Activated T-helper 1 cell treated with anti-CD3 and anti-CD28 coated beads, Interleukin-2, amount 50 U/mL, for 16 hours (primary cell): ENCODE results near the gene CCDC89.
"Not testable (repeated sequence)": the region's sequence is repeated elsewhere in the genome, so short reads cannot be mapped to it uniquely, and the experiment has no call there.

Source experiments
- DNase-seq, 2 donors: peaks; one replicate each; pipeline ENCODE4 v3.0.0-alpha.2; 2020; ENCODE audit warnings: low read depth in 1 of 2, low spot score in 1 of 2

CCDC89 gene

DNA sequence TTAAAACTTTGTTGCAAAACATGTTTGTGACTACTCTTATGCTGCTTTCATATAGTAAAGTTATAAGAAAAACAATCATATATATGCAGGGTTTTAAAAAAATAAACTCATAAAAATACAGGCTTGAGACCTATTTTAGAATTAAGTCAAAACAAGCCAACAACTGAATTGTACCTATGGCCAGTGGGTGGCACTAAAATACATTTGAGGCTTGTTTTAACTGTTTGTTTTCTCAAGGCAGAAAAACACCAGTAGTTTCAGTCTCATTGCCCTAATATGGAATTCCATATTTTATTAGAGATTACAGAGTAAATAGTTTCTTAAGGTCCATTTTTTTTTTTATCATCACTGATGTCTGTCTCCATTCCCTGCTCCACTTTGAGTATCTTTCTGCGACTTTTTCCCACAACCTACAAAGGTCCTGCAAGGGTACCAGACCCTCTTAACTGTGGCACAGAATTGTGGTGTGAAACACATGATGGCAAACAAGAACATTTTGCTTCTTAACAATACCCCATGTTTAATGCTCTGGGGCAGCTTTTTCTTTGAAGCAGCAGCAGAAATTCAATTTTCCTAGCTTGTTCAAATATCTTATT is 8.5 kb upstream of the CCDC89 start:
- DNase-seq: no peak

GRCh38 chr11:85685125-85685819 is 723 bp downstream of the CCDC89 start:
- no peak for DNase-seq

DNA sequence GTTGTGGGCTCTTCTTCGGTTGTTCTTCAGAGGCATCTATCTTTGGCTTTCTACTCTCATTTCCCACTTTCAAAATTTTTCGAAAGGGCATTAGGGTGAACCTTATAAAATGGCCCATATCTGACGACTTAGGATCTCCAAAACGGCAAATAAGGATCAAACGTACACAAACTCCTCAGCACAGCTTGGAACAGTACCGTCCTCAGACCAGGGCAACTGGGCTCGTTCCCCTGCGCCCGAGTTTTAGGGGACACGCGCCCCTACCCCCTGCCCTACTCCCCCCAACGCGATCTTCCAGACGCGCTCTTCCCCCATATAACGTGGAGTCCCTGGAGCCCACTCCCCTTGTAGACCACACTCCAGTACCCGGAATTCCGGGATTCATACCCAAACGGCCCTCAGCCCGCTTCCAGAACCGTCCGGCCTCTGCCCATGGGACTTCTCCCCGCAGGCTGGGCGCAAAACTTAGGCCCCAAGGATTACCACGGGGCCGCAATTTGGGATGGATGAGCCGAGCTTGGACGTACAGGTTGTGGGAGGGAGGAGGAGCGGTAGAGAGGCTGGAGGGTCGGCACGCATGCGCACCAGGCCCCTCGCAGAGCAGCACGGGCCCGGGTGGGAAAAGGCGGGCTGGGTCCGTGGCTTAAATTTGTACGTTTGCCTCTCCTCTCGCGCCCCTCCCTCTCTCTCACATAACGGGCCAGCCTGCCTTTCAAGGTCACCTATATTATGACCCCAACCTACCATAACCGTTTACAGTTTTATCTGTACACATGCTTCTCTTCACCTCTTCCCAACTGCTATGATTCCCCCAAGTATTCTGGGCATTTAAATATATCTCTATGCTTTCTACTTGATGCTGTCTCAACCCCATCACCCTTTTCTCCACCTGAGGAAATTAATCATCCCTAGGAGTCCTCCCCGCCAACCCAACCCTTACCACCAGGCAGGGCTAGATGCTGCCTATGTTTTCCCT is 3.4 kb downstream of the CCDC89 start:
- peak; percentile 13 to 40 for DNase-seq

- no peak for DNase-seq
These were observed 5.1 kb downstream of the CCDC89 start for GRCh38 chr11:85680897-85681296.

DNA sequence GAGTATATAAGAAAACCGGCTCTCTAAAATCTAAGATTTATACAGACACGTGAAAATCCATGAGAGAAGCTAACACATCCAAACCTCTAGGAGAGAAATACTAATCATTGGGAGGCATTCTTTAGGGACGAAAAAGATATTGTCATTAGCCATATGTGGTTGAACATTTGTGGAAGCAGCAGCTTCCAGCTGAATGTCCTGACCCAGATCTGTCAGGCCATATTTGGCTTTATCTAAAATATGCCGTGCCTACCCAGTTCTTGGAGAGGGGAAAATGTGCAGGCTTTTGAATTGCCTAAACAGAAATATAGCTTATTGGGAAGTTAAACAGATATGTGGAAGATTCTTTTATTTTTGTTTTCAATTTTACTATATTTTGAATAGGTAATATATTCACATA is 6.4 kb downstream of the CCDC89 start:
- no peak for DNase-seq

DNA sequence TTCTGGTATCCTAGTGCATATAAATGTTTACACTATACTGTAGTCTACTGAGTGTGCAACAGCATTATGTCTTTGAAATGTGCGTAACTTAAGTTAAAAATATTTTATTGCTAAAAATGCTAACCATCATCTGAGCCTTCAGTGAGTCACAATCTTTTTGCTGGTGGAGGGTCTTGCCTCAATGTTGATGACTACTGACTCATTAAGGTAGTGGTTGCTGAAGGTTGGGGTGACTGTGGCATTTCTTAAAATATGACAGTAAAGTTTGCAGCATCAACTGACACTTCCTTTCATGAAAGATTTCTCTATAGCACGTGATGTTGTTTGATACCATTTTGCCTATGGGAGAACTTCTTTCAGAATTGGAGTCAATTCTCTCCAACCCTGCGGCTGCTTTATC is 12.6 kb downstream of the CCDC89 start:
- no peak for DNase-seq

GRCh38 chr11:85672105-85672902 is 13.7 kb downstream of the CCDC89 start:
- DNase-seq: no peak

DNA sequence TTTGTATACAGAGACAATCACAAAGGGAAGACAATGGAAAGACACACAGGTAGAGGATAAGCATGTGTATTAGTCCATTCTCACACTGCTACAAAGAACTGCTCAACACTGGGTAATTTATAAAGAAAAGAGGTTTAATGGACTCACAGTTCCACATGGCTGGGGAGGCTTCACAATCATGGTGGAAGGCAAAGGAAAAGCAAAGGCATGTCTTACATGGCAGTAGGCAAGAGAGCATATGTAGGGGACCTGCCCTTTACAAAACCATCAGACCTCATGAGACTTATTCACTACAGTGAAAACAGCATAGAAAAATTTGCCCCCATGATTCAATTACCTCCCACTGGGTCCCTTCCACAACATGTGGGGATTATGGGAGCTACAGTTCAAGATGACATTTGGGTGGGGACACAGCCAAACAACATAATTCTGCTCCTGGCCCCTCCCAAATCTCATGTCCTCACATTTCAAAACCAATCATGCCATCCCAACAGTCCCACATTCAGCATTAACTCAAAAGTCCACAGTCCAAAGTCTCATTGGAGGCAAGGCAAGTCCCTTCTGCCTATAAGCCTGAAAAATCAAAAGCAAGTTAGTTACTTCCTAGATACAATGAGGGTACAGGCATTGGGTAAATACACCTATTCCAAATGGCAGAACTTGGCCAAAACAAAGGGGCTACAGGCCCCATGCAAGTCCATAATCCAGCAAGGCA is 14.9 kb downstream of the CCDC89 start:
- not testable (repeated sequence) for DNase-seq

DNA sequence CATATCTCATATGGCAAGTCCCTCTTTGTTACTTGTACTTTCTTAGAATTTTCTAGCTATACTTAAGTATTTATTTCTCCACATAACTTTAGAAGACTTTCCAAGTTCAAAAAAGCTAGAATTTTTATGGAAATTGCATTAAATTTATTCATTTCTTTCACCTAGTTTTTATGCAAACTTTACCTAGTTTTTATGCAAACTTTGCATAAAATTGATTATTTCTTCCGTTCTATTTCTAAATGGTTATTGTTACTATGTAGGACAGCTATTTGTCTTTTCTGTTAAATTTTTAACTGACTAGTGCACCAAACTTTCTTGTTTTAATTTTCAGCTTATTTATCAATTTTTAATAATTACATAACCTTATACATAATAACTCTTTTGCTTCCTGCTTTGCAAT is 17.8 kb downstream of the CCDC89 start:
- no peak for DNase-seq

DNA sequence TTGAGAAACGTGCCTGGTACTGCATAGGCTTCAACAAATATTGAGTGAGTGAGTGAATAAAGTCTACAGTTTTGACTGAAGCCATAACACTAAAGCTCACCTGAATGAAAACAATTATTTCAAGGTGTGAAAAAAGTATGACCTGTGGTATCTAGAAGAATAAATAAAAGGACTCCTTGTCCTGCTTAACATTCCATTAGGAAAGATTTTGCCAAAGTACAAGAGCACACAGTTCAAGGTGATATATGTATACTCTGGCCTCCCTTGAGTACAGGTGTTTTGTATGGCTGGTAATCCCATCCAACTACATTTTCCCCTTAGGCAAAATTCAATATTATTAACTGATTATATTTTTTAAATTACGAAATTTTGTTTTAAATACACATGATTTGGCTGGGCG is 19.3 kb downstream of the CCDC89 start:
- no peak for DNase-seq

GRCh38 chr11:85665733-85666132 is 20.3 kb downstream of the CCDC89 start:
- no peak for DNase-seq

- peak; percentile 81 to 90 for DNase-seq
These were observed 21.1 kb downstream of the CCDC89 start, which contains the start of gene CREBZF for GRCh38 chr11:85664615-85665481. Gene CREBZF, minus strand, starts transcription at chr11:85665129. Its CDS starts 254 bp downstream, at chr11:85664875.

DNA sequence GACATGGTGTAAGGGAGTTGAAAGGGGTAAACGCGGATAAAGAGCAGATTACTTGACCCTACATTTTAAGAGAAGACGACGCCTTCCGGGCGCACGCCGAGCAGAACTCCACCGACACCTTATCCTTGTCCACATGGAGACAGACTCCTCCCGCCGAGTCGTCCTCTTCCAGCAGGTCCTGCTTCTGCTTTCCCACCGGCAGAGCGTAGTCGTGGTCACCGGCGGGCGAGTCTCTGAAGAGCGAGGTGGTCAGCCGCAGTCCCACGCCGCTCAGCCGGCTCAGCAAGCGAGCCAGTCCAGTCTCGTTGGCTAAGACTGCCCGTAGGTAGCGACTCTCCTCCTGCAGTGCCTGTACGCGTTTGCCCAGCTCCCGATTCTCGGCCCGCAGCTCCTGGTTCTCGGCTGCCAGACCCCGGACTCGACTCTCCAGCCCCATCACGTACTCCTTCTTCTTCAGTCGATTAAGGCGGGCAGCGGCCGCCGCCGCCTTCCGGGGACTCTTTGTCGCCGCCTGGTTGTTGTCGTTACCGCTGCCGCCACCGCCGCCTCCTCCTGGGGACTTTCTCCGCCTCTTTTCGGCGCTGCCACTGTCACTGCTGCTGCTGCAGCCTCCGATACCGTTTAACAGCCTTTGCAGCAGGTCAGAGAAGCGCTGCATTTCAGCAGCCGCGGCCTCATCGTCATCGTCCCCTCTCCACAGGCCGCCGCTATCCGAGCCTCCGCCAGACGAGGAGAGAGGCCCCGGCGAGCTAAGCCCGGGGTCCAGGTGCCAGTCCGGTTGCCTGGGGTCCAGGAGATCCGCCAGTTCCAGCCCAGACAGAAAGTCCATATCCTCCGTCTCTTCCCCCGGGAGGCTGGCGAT is 22.0 kb downstream of the CCDC89 start:
- DNase-seq: peak; percentile 80 to 81

- no peak for DNase-seq
These were observed 22.8 kb downstream of the CCDC89 start for GRCh38 chr11:85663080-85663752.

- no peak for DNase-seq
These were observed 23.9 kb downstream of the CCDC89 start for GRCh38 chr11:85661972-85662664.

GRCh38 chr11:85658180-85658579 is 27.8 kb downstream of the CCDC89 start:
- DNase-seq: no peak

- DNase-seq: no peak
These were observed 29.2 kb downstream of the CCDC89 start for GRCh38 chr11:85656777-85657176.
